Gastroesophageal sphincter (tissue), 4 donors: ENCODE results near the gene MIPOL1. TPM values are rescaled to one million over a fixed set of nuclear protein-coding genes. Genes with fewer than 3 reads are reported as not detected.

Source experiments
- ATAC-seq: fragments of 150-250 bp; one replicate; pipeline ENCODE4 v1.9.1; 2016; ENCODE audit warnings: mild to moderate bottlenecking, moderate library complexity
- H3K27ac ChIP-seq, 4 donors: fragments of 200-600 bp; sonication (generic) in 3 of 4; 1 replicate in 3 of 4; 2 replicates in 1 of 4; pipeline ENCODE4 v1.5.1; 2016 to 2019
- H3K27me3 ChIP-seq: fragments of 200-600 bp; sonication (generic); one replicate; pipeline ENCODE4 v1.5.1; 2019
- H3K36me3 ChIP-seq, 2 donors: fragments of 200-600 bp; sonication (generic); one replicate each; pipeline ENCODE4 v1.5.1; 2019; ENCODE audit warnings: control low read depth in 1 of 2
- H3K4me1 ChIP-seq, 3 donors: fragments of 200-600 bp; sonication (generic); 1 replicate in 2 of 3; 2 replicates in 1 of 3; pipeline ENCODE4 v1.5.1; 2016 to 2019; ENCODE audit warnings: control low read depth in 2 of 3
- H3K4me3 ChIP-seq, 2 donors: fragments of 200-600 bp; sonication (generic); one replicate each; pipeline ENCODE4 v1.5.1; 2019; ENCODE audit warnings: mild to moderate bottlenecking in 1 of 2, moderate library complexity in 1 of 2
- H3K9me3 ChIP-seq, 3 donors: fragments of 200-600 bp; sonication (generic); one replicate each; pipeline ENCODE4 v1.5.1; 2017 to 2019; ENCODE audit warnings: control low read depth in 2 of 3
- CTCF ChIP-seq, 4 experiments: fragments of 200-600 bp in 2 of 4; fragments of 450-650 bp in 2 of 4; sonication (generic) in 1 of 4; IDR thresholded peaks; one replicate each; pipeline ENCODE4 v1.5.1; 2017 to 2019; ENCODE audit warnings: antibody characterized with exemption in 4 of 4, mild to moderate bottlenecking in 2 of 4, moderate library complexity in 2 of 4
- EP300 ChIP-seq: sonication (generic); formaldehyde crosslinking; IDR thresholded peaks from one replicate; pipeline ENCODE4 v1.6.1; 2017; ENCODE audit warnings: antibody characterized with exemption, mild to moderate bottlenecking
- POLR2A ChIP-seq, 2 donors: fragments of 450-650 bp; IDR thresholded peaks; one replicate each; pipeline ENCODE4 v1.6.1; 2017; ENCODE audit warnings: antibody characterized with exemption in 2 of 2, mild to moderate bottlenecking in 2 of 2, moderate library complexity in 1 of 2
- POLR2AphosphoS5 ChIP-seq: sonication (generic); formaldehyde crosslinking; IDR thresholded peaks from one replicate; pipeline ENCODE4 v1.6.1; 2017; ENCODE audit warnings: antibody characterized with exemption
- WGBS, 2 donors: methylation state at CpG; one replicate each; pipeline ENCODE4 v1.1.5; 2018; ENCODE audit warnings: low coverage in 1 of 2; 5-methylcytosine and 5-hydroxymethylcytosine counted together
- total RNA-seq, 4 donors: library from RNA; depleted of rRNA; stranded (reverse); fragments of >200 nt; gene quantifications; one replicate each; pipeline ENCODE4 v1.1.0, GENCODE V29; 2016

MIPOL1 gene
- total RNA-seq, 4 donors from 2014 or later = 10.6 to 32.8 (median 19.4) TPM

GRCh38 chr14:37584211-37585100 lies 386.7 kb downstream of the MIPOL1 start:
- TF ChIP-seq POLR2A (IDR thresholded peaks at IDR 0.05) (no peak), EP300 (no peak), POLR2AphosphoS5 (no peak), CTCF (IDR thresholded peaks at IDR 0.05) (no peak)
- no peak overlapping the region for H3K4me3 ChIP-seq
- no peaks in the 10 kb centered on the region for H3K9me3 ChIP-seq
- peaks cover 78% of the 10 kb centered on the region for H3K27me3 ChIP-seq
- 4 to 10% methylated on average over 2 to 5 of the region's 62 CpGs for WGBS, 2 donors
- ATAC-seq = no peak
- no peaks in the 10 kb centered on the region for H3K36me3 ChIP-seq
- H3K4me1 ChIP-seq = peaks cover 0 to 33% (median 0%) of the 10 kb centered on the region in 3 donors
- H3K27ac ChIP-seq = no peak overlapping the region

GRCh38 chr14:37585101-37585511 lies 387.4 kb downstream of the MIPOL1 start:
- Histone ChIP-seq H3K27me3 (peaks cover 84% of the 10 kb centered on the region), H3K4me3 (no peak overlapping the region), H3K36me3 (no peaks in the 10 kb centered on the region), H3K4me1 (peaks cover 0 to 33% (median 0%) of the 10 kb centered on the region in 3 donors), H3K27ac (no peak overlapping the region), H3K9me3 (no peaks in the 10 kb centered on the region)
- 0 to 7% methylated on average over 2 to 19 of the region's 23 CpGs for WGBS, 2 donors
- ATAC-seq = no peak
- TF ChIP-seq POLR2A (IDR thresholded peaks at IDR 0.05) = no peak
- TF ChIP-seq POLR2AphosphoS5 = no peak
- TF ChIP-seq EP300 = no peak
- no peak for TF ChIP-seq CTCF (IDR thresholded peaks at IDR 0.05)

- no peak for ATAC-seq
- Histone ChIP-seq H3K4me3 (no peak overlapping the region), H3K4me1 (peaks cover 0 to 34% (median 0%) of the 10 kb centered on the region in 3 donors), H3K27ac (no peak overlapping the region), H3K9me3 (no peaks in the 10 kb centered on the region), H3K36me3 (no peaks in the 10 kb centered on the region), H3K27me3 (peaks cover 95% of the 10 kb centered on the region)
- 0 to 5% methylated on average over 4 to 10 of the region's 10 CpGs for WGBS, 2 donors
- TF ChIP-seq POLR2A (IDR thresholded peaks at IDR 0.05) (no peak), POLR2AphosphoS5 (no peak), EP300 (no peak), CTCF (IDR thresholded peaks at IDR 0.05) (no peak)
Measured at GRCh38 chr14:37585971-37586796, 388.4 kb downstream of the MIPOL1 start.

- peaks cover 100% of the 10 kb centered on the region for H3K27me3 ChIP-seq
- 0 to 4% methylated on average over 1 of the region's 1 CpG for WGBS, 2 donors
- no peak overlapping the region for H3K4me3 ChIP-seq
- H3K4me1 ChIP-seq = peaks cover 0 to 40% (median 2%) of the 10 kb centered on the region in 3 donors
- peaks cover 0 to under 1% (median 0%) of the 10 kb centered on the region in 3 donors for H3K9me3 ChIP-seq
- TF ChIP-seq POLR2AphosphoS5 = no peak
- TF ChIP-seq POLR2A (IDR thresholded peaks at IDR 0.05) = no peak
- TF ChIP-seq EP300 = no peak
- no peak overlapping the region for H3K27ac ChIP-seq
- no peak for ATAC-seq
- no peaks in the 10 kb centered on the region for H3K36me3 ChIP-seq
Measured at GRCh38 chr14:37586797-37587130, 389.0 kb downstream of the MIPOL1 start.

- Histone ChIP-seq H3K27ac (no peak overlapping the region), H3K27me3 (peaks cover 100% of the 10 kb centered on the region), H3K4me1 (peaks cover 0 to 45% (median 3%) of the 10 kb centered on the region in 3 donors), H3K36me3 (no peaks in the 10 kb centered on the region), H3K4me3 (no peak overlapping the region), H3K9me3 (peaks cover 0 to 6% (median 0%) of the 10 kb centered on the region in 3 donors)
- no peak for ATAC-seq
- no peak for TF ChIP-seq EP300
- TF ChIP-seq CTCF (IDR thresholded peaks at IDR 0.05) = no peak
- TF ChIP-seq POLR2AphosphoS5 = no peak
- TF ChIP-seq POLR2A (IDR thresholded peaks at IDR 0.05) = no peak
- 18 to 21% methylated on average over 4 of the region's 4 CpGs for WGBS, 2 donors
Measured at GRCh38 chr14:37587131-37587803, 389.5 kb downstream of the MIPOL1 start.
